GM12872 (cell line): ENCODE results near the gene PARP6.

Experiments used
- CTCF ChIP-seq: IDR thresholded peaks from 3 replicates; pipeline ENCODE4 v1.5.1; 2011; ENCODE audit warnings: low read depth, mild to moderate bottlenecking, low read length, moderate library complexity; ENCODE audit not compliant: insufficient read depth

Gene PARP6

GRCh38 chr15:72272213-72272996 lies at the start of gene PARP6:
Gene PARP6 (minus strand): TSS chr15:72272554. CDS start chr15:72267477, 5,077 bp downstream.
- TF ChIP-seq CTCF, result peak; percentile 69

GRCh38 chr15:72319985-72320671 lies 47.8 kb upstream of the PARP6 start, which contains the start of gene CELF6:
Gene CELF6 (minus strand): TSS chr15:72320157. CDS start chr15:72319874, 283 bp downstream.
- no peak for TF ChIP-seq CTCF

- TF ChIP-seq CTCF, result no peak
These were observed 47.1 kb upstream of the PARP6 start for GRCh38 chr15:72319360-72319984.

- TF ChIP-seq CTCF, result no peak
These were observed 46.1 kb upstream of the PARP6 start for GRCh38 chr15:72318408-72318942.

GRCh38 chr15:72315706-72316370 lies 43.5 kb upstream of the PARP6 start:
- TF ChIP-seq CTCF, result no peak

- no peak for TF ChIP-seq CTCF
These were observed 41.5 kb upstream of the PARP6 start for GRCh38 chr15:72313881-72314280.
